Activated T-helper 9 cell treated with anti-CD3 and anti-CD28 coated beads, Interleukin-2, amount 50 U/mL, for 16 hours (primary cell): ENCODE data around the gene SLCO3A1.
"Not testable (repeated sequence)": the region's sequence is repeated elsewhere in the genome, so short reads cannot be mapped to it uniquely, and the experiment has no call there.

Source experiments
- DNase-seq: peaks from one replicate; pipeline ENCODE4 v3.0.0-alpha.2; 2020; ENCODE audit warnings: low read depth

The SLCO3A1 gene

DNA sequence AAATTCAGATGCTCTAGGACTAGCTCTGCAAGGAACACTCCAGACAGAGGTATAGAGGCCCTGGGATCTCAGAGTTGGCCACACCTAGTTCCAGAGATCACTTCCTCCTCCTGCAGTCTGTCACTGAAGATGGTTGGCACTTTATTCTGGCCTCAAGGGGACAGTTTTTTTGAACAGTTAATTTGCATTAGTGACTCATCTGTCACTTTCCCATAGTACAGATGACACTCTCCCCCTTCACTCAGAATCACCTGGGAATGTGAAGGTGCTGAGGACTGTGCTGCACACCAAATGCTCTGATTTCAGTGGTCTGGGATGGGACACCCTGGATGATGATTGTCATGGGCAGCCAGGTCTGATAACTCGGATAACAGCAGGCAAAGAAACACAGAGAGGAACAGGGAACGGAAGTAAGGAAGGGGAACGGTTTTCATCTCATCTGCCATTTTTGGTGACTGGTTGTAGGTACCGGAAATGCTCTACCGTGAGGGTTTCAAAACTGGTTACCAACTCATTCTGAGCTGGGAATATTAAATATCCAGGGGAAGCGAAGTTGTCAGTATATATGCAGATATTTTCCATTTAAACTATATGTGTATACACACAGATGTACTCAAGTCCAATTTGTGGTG, 307.6 kb downstream of the SLCO3A1 start:
- DNase-seq, result no peak

DNA sequence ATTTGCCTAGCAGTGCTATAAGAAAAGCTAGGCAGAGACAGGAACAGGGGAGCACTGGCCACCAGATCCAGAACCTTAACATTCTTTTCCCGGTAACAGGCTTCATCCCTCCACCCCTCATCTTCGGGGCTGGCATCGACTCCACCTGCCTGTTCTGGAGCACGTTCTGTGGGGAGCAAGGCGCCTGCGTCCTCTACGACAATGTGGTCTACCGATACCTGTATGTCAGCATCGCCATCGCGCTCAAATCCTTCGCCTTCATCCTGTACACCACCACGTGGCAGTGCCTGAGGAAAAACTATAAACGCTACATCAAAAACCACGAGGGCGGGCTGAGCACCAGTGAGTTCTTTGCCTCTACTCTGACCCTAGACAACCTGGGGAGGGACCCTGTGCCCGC, 309.1 kb downstream of the SLCO3A1 start:
- DNase-seq, result no peak

DNA sequence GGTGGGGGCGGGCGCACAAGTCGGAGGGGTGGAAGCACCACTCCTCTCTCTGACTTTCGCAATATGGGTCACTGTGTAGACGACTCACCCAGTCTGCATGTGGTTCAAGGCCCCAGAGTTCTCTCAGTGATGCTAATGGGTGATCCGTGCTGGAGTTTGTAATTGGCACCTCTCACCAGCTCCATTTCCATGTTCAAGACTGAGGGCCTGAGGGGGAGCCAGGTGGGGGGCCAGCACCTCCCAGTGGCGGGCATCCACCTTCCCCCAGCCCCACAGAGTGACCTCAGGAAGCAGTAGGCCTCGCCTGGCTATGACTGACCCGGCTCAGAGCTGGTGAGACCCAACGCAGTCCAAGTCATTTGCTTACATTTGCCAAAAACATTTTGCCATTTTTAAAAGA, 310.1 kb downstream of the SLCO3A1 start:
- DNase-seq, result no peak

DNA sequence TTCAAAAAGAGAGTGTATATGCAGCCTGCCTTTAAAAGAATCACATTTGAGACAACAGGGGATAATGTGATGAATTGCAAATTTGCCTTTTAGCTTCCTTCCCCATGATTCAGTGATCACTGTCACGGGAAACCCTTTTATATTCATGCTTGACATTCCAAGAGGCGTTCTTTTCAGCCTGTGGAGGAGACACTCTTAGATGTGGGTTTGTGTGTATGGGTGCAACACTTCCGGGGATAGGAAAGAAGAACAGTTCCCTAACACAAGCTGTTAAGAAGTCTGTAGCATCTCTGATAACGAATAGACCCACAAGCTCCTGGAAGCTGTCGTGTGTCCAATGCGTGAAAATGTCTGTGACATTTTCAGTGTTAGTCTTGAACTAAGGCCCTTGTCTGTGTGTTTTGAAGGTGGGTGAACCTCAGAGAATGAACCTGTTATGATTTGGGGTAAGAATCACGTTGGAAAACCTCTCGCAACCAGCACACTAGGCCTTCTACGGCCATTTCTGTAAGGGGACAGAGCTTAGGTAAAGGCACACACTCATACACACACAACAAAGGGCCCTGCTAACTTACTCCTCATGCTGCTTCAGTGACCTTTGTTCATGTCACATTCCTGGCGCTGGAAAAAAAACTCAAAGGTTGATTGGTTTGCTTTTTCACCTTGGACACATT, 311.0 kb downstream of the SLCO3A1 start:
- DNase-seq, result no peak

DNA sequence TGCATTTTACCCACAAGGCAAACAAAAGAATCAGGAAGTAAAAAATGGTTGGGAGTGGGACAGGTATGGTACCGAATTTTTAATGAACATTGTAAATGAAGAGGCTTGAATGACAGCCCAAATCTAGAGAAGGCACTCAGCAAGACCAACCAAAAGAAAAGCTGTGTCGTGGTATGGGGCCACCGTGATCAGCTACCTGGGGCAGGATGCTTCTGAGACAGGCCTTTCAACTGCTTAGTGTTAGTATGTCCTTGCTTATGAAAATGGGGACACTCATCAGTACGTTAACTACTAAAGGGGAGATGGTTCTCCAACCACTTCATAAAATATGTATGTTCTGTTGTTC, 311.5 kb downstream of the SLCO3A1 start:
- no peak for DNase-seq

DNA sequence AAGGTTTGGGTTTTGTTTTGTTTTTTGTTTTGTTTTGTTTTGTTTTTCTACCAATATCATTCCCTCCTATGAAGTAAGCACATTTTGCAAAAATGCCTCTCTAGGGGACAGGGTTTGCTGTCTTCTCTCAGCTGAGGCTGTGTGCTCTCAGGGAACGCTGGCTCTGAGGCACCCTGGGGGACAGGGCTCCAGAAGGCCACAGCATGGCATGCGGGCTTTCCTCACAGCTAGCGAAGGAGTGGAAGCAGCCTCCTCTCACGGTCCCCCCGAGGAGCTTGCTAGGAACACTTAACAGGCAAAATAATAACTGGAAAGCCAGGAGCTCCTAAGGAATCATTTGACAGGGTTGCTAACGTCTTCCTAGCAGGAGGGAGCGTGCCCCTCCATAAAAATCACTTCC, 312.5 kb downstream of the SLCO3A1 start:
- DNase-seq, result no peak

DNA sequence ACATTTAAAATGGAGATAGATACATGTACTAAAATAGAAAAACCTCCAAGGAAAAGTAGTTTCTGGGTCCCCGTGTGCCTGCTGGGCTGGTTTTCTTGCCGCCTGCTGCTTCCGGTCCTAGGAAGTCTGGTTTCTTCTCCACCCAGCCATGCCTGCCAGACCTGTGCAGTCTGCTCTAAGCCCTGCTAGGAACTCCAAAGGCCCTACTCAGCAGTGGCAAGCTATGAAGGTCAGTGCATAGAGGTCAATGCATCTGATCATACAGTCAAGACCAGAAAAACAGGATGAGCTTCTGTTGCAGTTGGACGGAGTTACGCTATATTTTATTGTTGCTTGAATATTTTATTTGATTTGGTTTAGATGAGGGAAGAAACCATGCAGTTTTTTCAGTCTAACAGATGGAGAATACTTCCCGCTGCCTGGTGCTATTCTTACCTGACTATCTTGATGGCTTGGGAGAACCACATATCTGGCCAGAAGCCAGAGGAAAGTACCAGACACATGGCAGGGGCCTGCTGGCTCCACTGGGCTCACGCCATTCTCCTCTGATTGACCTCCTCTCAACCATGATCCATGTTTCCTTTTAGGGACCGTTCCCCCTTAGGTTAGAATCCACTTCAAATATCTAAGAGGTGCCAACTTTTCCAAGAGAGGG, 313.4 kb downstream of the SLCO3A1 start:
- no peak for DNase-seq

DNA sequence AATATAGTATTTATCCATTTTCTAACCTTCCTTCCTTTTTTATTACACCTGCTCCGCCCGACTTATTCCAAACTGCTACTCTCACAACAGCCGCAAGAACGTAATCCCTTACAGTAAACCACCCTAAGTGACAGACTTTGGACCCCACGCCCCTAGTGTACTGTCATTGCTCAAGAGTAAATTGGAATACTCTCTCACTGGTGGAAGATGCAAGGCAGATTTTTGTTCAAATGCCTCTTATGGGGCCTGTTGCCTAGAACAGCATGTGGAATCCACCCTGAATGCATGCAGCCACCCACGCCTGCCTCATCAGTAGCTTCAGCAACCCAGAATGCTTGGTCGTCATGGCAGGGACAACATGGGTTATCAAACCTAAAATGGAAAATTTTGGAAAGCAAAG, 313.9 kb downstream of the SLCO3A1 start:
- no peak for DNase-seq

DNA sequence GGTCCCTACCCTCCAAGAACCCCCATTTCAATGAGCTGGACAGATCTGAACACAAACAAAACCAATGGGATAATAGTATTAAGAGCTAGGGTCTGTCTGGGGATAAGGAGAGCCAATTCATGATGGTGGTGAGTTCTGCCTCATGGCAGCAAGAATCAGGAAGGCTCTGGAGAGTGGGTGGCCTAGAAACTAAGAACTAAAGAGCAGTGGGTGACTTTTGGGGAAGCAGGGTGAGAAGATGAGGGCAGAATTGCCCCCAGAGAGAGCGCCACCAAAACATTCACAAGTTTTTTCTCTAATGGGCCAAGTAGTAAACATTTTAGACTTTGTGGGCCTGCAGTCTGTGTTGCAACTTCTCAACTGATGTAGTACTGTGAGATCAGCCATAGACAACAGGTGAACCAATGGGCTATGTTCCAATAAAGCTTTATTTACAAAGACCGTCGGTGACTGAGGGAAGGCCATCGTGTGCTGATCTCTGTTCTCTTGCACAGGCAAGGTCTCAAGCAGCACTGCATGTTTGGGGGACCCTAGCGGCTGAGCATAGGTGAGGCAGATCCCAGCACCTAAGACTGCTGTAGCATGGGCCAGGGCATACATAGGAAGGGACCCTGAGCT, 314.7 kb downstream of the SLCO3A1 start:
- no peak for DNase-seq

DNA sequence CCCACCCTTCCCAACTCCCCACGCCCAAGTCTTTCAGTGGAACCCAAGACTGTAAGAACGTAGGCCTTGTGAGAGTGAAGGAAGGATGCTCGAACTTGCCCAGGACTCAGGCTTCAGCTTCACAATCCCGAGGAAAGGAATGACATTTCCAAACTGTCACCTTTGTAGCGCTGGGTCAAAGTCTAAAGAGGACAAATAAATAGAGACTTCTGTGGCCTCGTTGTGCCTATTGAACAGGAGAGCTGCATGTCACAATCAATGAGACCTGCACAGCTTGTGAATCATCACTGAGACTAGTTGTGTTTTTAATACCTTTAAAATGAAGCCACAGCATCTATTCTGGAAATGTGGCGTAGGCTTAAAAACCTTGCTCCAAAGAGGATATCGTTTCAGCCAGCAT, 317.4 kb downstream of the SLCO3A1 start:
- no peak for DNase-seq

DNA sequence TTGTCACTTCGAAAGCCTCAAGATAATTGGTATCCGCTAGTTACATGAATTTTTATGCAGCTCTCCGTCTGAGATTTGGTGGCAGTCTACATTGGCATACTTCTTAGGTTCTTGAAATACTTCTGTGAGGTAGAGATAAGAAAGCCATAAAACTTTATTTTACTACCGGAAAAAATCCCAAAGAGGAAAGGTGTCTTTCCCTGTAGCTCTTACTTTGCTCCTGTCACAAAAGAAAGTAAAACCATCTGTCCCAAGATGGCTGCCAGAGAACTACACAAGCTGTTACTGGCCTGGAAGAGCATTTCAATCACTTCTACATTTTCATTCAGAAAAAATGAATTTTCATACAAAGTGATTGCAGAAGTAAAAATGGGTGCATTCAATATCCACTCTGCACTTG, 325.4 kb downstream of the SLCO3A1 start:
- no peak for DNase-seq

DNA sequence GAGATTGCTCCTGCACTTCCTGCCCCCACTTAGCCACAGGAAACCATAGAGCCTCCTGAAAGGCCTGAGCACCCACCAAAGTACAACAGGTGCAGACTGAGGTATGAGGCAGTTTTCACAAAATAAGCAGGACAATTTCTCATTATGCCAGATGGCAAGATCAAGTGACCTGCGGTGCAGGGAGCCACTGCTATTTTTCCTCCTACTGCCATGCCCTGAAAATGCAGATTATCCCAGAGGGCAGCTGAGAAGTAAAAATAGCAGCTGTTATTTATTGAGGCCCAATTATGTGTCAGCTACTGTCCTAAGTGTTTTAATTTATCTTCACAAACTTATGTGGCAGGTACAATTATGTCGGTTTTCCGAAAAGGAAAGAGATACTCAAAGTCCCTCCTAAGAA, 330.6 kb downstream of the SLCO3A1 start:
- DNase-seq, result no peak

DNA sequence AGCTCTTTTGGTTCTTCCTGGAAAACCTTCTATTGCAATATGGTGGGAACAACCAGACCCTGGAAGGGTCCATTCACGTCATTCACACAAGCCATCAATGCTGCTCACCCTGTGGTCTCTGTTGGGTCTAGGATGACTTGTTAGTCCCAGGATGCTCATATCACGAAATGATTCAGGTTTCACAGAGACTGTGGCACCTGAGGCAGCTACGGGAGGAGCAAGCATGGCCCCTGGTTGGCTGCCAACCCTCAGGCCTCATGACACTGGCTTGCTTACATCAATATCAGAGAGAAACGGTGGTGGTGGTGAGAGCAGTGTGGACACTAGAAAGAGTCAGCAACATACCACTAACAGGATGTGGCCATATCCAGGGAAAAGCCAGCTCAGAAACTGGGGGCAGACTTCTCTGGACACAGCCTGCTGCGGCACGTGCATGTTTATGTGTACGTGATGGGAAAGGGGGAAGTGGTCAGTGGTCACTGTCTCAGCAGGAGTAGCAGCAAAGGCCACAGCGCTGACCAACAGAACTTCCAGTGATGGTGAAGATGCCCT, 331.2 kb downstream of the SLCO3A1 start:
- DNase-seq, result no peak

DNA sequence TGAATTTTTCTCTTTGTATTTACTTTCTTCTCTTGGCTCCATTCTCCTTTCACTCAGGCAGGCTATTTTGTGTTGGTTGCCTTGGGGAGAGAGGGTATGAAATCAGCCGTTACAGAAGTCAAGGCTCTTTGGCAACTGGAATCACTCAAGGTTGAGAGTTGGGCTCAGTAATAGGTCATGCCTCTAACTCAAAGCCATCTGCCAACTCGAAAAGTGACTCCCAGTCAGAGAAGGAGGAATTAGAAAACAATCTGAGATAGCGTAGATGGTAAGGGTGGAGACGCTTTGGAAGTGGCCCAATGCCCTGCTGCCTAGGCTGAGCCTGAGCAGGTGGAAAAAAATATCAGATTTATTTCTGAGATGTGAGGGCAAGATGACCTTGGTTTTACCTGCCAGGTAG, 334.5 kb downstream of the SLCO3A1 start:
- DNase-seq, result no peak

DNA sequence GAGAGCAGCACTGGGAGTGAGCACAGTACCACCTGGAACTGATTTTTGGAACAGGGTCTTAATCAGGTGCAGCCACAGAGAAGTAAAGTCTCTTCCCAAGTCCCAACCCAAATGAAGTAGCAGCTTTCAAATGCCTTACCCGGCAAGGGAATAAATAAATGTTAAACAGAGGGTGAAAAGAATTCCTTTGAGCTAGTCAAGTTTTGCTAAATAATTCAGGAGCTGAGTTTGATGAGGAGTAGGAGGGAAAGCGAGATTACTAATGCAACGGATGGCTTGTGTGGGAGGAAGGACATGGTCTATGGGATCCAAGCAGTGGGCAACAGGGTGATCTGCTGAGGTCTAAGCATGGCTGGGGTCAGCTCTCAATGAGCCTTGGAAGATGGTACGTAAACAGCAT, 335.7 kb downstream of the SLCO3A1 start:
- no peak for DNase-seq

DNA sequence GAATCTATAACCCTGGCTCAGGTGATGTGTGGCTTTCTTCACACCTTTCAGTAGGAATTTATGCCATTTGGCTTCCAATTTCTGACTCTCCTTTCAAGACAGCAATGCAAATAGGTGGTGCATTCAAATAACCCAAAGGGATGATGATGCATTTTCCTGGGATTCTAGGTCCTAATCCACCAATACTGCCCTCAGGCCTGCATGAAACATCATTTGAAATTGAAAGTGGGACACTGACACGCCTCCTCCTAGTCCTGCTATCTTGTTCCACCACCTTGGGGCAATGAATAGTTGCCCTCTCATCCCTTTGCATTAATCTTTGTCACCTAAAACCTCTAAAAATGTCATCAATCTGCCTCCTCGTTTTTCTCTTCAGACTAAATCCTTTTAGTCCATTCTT, 341.7 kb downstream of the SLCO3A1 start:
- no peak for DNase-seq

DNA sequence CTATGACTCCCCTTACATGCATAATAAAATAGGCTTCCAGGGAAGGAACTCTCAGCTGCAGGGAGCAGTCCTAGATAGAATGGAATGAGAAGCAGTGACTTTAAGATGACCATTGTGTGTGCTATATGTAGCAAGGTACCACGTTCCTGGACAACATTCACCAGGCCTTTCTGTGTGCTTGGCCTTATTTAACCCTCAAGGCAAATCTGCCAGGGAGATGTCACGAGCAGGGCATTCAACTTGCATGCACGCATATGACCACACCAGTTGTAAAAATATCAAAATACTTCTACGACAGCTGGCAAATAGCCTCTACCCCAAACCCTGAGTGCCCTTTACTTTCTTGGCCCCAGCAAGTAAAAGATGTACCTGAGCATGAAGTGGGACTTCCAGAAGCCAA, 342.8 kb downstream of the SLCO3A1 start:
- no peak for DNase-seq

DNA sequence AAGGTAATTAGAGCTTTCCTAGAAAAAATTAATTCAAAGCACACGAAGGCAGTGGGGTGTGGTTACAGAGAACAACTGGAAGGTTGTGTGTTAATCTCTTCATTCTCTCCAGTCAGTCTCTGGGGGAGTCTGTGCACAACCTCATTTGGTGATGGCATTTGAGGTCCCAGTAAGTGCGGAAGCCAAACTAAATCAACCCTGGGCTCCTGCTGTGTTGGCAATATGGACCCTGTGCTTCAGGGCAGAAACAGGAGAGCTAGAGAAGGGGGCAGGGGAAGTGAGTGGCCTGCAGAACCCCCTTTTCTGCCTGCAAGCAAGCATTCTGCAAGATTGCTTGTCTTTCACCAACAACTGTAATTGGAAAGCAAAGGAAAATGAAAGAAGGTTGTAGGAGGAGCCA, 344.2 kb downstream of the SLCO3A1 start:
- DNase-seq, result no peak

DNA sequence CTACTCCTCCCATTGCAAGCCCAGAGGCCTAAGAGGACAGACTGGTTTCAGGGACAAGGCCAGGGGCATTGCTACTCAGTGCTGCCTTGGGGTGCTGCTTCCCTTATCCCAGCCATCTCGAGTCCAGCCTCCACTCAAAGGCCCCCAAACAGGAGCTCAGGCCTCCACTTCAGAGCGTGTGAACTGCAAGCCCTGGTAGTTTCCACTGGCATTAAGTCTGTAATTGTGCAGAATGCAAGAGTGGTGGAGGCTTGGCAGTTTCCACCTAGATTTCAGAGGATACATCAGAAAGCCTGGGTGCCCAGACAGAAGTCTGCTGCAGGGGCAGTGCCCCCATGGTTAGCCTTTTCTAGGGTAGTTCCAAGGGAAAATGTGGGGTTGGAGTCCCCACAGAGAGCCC, 347.4 kb downstream of the SLCO3A1 start:
- DNase-seq, result no peak

DNA sequence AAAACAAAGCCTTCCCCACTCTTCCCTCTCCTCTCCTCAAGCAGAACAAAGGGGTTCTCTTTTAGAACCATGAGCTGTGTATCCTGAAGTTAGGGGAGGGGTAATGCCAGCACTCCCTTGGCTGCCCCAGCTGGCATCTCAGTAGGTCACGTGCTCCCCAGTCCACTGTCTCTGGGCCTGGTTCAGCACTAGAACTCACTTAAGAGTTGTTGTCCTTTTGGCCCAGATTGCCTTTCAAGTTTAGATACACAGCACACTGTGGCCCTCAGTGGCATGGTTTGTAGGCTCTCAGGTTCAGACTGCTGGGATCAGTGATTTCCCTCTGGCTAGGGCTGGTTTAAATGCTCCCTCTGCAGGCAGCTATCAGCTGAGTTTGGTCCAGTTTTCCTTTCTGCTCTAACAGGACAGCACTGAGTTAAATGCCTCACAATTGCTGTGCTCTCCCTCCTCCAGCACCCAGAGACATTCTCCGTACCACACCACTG, 351.8 kb downstream of the SLCO3A1 start:
- DNase-seq, result no peak

DNA sequence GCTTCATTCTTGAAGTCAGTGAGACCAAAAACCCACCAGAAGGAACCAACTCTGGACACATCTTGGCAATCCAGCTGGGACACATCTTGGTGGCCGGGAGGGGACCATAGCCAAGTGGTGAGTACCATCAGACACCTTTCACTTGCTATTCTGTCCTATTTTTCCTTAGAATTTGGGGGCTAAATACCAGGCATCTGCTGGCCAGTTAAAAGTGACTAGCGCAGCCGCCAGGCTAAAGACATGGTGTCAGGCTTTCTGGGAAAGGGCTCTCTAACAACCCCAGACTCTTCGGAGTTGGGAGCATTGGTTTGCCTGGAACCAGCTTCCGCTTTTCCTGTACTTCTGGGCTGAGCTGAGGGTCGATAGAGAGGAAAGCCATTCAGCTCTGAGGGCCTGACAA, 354.1 kb downstream of the SLCO3A1 start:
- DNase-seq, result not testable (repeated sequence)
